Measurements from ENCODE around the gene CA11. TPM values are rescaled to one million over a fixed set of nuclear protein-coding genes. Genes with fewer than 3 reads are reported as not detected.

Gene CA11
- total RNA-seq, 1 experiment from 2014 or later: 12.6 TPM

DNA sequence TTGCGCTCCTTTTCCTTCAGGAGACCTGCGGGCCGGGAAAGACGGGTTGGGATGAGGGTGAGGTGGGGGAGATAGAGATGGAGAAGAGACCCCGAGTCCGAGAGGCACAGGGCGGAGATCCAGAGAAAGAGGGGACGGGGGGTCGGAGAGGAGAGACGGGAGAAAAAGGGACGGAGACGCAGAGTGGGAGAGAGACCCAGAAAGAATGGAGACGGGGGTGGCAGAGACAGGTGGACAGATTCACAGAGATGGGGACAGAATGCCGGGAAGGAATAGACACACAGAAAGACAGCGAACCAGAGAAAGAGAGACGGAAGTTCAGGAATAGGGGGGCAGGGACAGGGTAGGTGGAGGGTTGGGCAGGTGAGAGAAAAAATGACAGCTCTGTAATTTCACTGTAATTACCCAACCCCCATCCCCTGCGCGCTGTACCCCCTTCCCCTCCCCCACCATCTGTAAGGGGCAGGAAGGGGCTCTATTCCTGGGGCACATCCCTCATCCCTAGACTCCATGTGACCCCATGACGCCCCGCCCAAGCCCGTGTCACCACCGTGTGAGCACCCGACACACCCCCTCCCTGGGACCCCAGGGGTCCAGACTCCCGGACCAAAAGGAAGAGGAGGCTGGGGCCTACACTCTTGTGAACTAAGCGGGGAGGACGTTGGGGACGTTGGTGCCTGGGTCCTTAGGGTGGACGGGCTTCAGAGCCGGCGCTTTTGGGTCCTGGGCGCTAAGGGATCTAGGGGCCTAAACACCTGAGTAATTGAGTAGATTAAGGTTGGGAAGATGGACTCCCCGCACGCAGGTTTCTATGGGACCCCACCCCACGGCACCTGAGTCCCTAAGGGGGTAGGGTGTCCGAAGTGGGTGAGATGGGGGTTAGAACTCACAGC is 9.8 kb downstream of the CA11 start:
- H3K4me1 ChIP-seq (ENCODE audit: control insufficient read depth, insufficient read depth, low read length): peaks cover 25% of the 10 kb centered on the region
- H3K4me3 ChIP-seq (ENCODE audit: low read depth in 2 of 2, low read length in 2 of 2): peak overlapping the region; percentile 62 to 71
- no peaks in the 10 kb centered on the region for H3K27me3 ChIP-seq (ENCODE audit: control insufficient read depth, insufficient read depth, low read length)
- BruUV-seq (replicated peaks): no TSS peak
- ATAC-seq: no peak
- no peak for DNase-seq (ENCODE audit: low read depth, low spot score)
- no peaks in the 10 kb centered on the region; the same call in 1 of the 2 replicates for H3K36me3 ChIP-seq (ENCODE audit: control insufficient read depth, insufficient read depth, low read length)
- peak overlapping the region; percentile 81 for H3K27ac ChIP-seq (ENCODE audit: low read length)
- in situ Hi-C loops (cut with HindIII; ENCODE audit: low pct_unique_long_range_greater_than_20kb, low sequenced_read_pairs): no loop called here
- TF ChIP-seq POLR2AphosphoS5 (IDR thresholded peaks at IDR 0.05; ENCODE audit: low read depth, low read length): no peak
- TF ChIP-seq, protein P1, sequence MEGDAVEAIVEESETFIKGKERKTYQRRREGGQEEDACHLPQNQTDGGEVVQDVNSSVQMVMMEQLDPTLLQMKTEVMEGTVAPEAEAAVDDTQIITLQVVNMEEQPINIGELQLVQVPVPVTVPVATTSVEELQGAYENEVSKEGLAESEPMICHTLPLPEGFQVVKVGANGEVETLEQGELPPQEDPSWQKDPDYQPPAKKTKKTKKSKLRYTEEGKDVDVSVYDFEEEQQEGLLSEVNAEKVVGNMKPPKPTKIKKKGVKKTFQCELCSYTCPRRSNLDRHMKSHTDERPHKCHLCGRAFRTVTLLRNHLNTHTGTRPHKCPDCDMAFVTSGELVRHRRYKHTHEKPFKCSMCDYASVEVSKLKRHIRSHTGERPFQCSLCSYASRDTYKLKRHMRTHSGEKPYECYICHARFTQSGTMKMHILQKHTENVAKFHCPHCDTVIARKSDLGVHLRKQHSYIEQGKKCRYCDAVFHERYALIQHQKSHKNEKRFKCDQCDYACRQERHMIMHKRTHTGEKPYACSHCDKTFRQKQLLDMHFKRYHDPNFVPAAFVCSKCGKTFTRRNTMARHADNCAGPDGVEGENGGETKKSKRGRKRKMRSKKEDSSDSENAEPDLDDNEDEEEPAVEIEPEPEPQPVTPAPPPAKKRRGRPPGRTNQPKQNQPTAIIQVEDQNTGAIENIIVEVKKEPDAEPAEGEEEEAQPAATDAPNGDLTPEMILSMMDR (IDR thresholded peaks at IDR 0.05): no peak
- TF ChIP-seq TCF7L2 (IDR thresholded peaks at IDR 0.05; ENCODE audit: low read depth, low read length): no peak
- TF ChIP-seq SIN3A (IDR thresholded peaks at IDR 0.05; ENCODE audit: borderline replicate concordance, insufficient read depth, low read depth, low read length): no peak
- TF ChIP-seq, protein P2, sequence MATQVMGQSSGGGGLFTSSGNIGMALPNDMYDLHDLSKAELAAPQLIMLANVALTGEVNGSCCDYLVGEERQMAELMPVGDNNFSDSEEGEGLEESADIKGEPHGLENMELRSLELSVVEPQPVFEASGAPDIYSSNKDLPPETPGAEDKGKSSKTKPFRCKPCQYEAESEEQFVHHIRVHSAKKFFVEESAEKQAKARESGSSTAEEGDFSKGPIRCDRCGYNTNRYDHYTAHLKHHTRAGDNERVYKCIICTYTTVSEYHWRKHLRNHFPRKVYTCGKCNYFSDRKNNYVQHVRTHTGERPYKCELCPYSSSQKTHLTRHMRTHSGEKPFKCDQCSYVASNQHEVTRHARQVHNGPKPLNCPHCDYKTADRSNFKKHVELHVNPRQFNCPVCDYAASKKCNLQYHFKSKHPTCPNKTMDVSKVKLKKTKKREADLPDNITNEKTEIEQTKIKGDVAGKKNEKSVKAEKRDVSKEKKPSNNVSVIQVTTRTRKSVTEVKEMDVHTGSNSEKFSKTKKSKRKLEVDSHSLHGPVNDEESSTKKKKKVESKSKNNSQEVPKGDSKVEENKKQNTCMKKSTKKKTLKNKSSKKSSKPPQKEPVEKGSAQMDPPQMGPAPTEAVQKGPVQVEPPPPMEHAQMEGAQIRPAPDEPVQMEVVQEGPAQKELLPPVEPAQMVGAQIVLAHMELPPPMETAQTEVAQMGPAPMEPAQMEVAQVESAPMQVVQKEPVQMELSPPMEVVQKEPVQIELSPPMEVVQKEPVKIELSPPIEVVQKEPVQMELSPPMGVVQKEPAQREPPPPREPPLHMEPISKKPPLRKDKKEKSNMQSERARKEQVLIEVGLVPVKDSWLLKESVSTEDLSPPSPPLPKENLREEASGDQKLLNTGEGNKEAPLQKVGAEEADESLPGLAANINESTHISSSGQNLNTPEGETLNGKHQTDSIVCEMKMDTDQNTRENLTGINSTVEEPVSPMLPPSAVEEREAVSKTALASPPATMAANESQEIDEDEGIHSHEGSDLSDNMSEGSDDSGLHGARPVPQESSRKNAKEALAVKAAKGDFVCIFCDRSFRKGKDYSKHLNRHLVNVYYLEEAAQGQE (IDR thresholded peaks at IDR 0.05; ENCODE audit: insufficient read depth in 1 of 2, low read depth in 2 of 2, low read length in 1 of 2): no peak
- ChIA-PET POLR2A (interaction anchor here (0.6 kb wide), 1 partner anchor 462 kb away, joined by 3 read pairs; no protein-coding TSS in a partner anchor), CTCF (interaction anchor here (0.6 kb wide), 1 partner anchor 146 kb away, joined by 10 read pairs; no protein-coding TSS in a partner anchor)
- H3K9me3 ChIP-seq (ENCODE audit: control insufficient read depth, insufficient read depth, low read depth, low read length): no peaks in the 10 kb centered on the region
- intact Hi-C loops (cut with micrococcal nuclease; ENCODE audit: unreplicated experiment): no loop called here

DNA sequence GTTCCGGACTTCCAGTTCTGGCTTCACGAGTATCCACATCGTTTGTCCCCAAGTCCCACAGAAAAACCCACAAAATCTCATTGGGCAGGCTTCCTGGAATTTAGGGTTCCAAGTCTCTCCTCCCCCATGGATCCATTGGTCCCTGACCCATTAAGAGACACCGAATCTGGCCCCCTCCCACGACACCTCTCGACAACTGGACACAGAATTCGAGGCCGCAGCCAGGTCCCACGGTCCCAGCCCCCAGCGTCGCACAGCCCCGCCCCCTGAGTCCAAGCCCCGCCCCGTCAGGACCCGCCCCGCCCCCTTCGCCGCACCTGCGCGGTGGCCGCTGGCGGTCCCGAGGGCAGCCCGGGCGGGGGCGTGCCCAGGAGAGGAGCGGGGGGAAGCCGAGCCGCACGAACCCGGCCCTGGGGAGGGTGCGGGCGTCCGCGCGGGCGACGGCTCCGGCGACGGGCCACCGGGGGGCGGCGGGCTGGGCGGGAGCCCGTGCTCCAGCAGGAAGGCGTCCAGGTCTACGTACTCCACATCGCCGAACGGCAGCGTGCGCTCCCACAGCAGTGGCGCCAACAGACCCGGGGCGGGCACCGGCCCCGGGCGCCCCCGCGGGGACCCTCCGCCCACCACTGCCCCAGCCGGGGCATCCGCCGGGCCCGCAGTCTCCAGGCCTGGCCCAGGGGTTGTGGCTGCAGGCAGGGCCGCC is 10.6 kb downstream of the CA11 start:
- ChIA-PET POLR2A (no interaction called here), CTCF (no interaction called here)
- no TSS peak for BruUV-seq (replicated peaks)
- no peak for TF ChIP-seq SIN3A (IDR thresholded peaks at IDR 0.05; ENCODE audit: borderline replicate concordance, insufficient read depth, low read depth, low read length)
- TF ChIP-seq, protein P2 (IDR thresholded peaks at IDR 0.05; ENCODE audit: insufficient read depth in 1 of 2, low read depth in 2 of 2, low read length in 1 of 2): no peak
- no peak for TF ChIP-seq TCF7L2 (IDR thresholded peaks at IDR 0.05; ENCODE audit: low read depth, low read length)
- no peak for TF ChIP-seq POLR2AphosphoS5 (IDR thresholded peaks at IDR 0.05; ENCODE audit: low read depth, low read length)
- TF ChIP-seq, protein P1 (IDR thresholded peaks at IDR 0.05): no peak
- peak overlapping the region; percentile 96 for H3K27ac ChIP-seq (ENCODE audit: low read length)
- peak overlapping the region; percentile 62 to 71 for H3K4me3 ChIP-seq (ENCODE audit: low read depth in 2 of 2, low read length in 2 of 2)
- ATAC-seq: peak; percentile 31
- peaks cover 26% of the 10 kb centered on the region for H3K4me1 ChIP-seq (ENCODE audit: control insufficient read depth, insufficient read depth, low read length)
- DNase-seq (ENCODE audit: low read depth, low spot score): no peak
- no peaks in the 10 kb centered on the region for H3K9me3 ChIP-seq (ENCODE audit: control insufficient read depth, insufficient read depth, low read depth, low read length)
- intact Hi-C loops (cut with micrococcal nuclease; ENCODE audit: unreplicated experiment) (no loop called here), in situ Hi-C loops (cut with HindIII; ENCODE audit: low pct_unique_long_range_greater_than_20kb, low sequenced_read_pairs) (no loop called here)
- no peaks in the 10 kb centered on the region for H3K27me3 ChIP-seq (ENCODE audit: control insufficient read depth, insufficient read depth, low read length)
- H3K36me3 ChIP-seq (ENCODE audit: control insufficient read depth, insufficient read depth, low read length): no peaks in the 10 kb centered on the region; the same call in 1 of the 2 replicates
